ENCODE data around the gene GIMAP1.
A peak's percentile ranks its signal among the peaks of the same experiment; 100 is the strongest.
"Not testable (repeated sequence)": the region's sequence is repeated elsewhere in the genome, so short reads cannot be mapped to it uniquely, and the experiment has no call there.

GIMAP1 gene

DNA sequence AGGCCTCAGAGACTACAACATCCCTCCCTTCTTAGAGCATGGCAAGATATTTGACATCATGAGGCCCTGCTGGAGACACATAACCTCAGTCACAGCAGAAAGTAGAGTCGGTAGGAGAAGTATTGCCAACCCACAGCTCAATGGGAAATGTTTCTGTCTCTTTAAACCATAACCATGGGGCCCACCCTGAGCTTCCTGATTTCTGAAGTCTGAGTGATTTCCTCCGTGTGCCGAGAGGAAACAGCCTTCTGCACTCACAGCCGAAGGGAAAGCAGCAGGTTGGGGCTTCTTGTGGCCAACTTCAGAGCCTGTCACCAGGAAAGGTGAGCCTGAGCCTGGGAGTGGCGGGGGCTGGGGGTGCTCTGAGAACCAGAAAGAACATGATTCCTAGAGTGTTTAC, at the start of gene GIMAP1:
GIMAP1 (plus strand) TSS at position 246 of the 400 bp plus-strand sequence. CDS start 2,435 bp downstream, outside the sequence.
- no peak for DNase-seq

DNA sequence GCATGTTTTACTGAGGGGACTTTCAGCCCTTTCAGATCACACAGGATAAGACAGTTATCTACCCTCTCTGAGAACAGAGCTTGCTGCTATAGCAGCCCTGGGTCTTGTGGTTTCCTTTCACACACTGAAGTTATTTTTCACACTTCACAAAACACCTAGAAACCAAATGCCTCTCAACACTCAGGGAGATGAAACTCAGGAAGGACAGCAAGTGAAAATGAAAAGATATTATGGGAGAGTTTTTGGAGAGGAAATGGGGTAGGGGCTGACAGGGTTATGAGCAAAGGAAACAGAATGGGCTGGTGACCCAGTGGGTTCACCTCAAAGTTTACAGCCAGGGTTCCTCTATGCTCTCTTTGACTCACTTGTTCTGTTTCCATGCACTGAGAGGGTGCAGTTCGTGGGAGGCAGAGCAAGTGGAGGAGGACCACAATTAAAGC, 47.9 kb upstream of the GIMAP1 start:
- peak; percentile 48 for DNase-seq

DNA sequence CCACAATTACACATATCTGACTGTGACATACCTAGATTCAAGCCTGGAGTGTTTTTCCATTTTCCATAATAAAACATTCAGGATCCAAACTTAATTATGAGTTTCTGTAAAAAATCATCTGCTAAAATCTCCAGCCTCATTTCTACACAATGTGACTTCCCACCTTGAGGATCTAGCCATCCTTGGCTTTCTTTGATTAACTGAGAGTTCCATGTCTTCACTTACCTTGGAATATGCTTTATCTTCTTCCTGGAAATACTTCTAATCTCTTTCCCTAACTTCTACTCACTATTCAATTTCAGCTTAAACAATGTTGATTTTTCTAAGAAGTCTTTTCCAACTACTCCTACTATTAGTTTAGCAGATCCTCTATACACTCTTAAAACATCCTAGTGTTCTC, 47.4 kb upstream of the GIMAP1 start:
- no peak for DNase-seq

GRCh38 chr7:150671798-150672585, 44.4 kb upstream of the GIMAP1 start:
- DNase-seq, result not testable (repeated sequence)

DNA sequence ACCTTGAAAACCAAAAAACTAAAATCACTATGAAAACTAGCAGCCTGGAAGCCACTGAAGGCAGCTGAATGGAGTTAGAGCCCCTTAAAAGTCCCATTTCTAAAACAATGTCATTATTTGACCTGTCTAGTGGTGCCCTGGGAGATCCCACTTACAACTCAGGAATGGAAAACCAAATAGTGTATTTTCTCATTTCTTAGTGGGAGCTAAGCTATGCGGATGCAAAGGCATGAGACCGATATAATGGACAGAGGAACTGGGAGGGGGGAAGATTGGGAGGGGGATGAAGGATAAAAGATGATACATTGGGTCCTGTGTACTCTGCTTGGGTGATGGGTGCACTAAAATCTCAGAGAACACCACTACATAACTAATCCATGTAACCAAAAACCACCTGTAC, 40.7 kb upstream of the GIMAP1 start:
- DNase-seq, result no peak

DNA sequence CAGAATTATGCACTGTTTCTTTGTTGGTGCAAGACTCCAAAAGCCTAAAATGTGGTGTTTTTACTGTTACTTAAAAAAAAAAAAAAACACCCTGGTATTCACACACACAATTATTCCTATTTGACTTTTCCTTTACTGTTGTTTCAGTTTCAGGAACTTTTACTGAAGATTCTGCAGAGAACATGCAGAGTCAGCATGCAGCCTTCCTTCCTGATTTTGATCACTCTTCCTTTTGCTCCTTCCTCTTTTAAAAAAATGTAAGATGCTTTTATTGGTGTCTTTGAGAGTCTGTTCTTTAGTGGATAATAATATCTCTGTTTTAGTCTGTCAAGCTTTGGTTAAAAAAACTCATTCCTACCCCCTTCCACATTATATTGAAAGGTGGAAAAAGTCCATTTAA, 40.1 kb upstream of the GIMAP1 start:
- DNase-seq, result not testable (repeated sequence)

DNA sequence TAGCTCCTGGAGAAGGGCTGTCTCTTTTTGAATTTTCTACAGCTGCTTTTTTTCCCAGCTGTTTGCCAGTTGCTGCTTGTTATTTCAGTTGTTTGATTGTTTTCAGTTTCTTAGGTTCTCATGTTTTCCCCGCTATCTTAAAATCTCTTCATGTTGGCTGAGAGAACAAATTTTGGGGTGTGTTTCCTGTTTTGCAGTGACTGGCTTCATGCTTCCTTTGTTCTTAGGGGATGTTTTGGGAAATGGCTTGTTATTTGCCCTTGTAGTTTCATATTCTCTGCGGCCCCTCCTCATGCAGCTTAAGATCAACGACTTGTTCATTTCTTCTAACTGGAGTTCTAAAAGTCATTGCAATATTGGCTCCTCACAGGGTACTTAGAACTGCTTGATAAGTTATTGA, 39.6 kb upstream of the GIMAP1 start:
- DNase-seq, result not testable (repeated sequence)

GRCh38 chr7:150678601-150679000, 37.8 kb upstream of the GIMAP1 start:
- peak; percentile 48 for DNase-seq

- DNase-seq, result not testable (repeated sequence)
Measured at GRCh38 chr7:150680364-150680763, 36.0 kb upstream of the GIMAP1 start.

DNA sequence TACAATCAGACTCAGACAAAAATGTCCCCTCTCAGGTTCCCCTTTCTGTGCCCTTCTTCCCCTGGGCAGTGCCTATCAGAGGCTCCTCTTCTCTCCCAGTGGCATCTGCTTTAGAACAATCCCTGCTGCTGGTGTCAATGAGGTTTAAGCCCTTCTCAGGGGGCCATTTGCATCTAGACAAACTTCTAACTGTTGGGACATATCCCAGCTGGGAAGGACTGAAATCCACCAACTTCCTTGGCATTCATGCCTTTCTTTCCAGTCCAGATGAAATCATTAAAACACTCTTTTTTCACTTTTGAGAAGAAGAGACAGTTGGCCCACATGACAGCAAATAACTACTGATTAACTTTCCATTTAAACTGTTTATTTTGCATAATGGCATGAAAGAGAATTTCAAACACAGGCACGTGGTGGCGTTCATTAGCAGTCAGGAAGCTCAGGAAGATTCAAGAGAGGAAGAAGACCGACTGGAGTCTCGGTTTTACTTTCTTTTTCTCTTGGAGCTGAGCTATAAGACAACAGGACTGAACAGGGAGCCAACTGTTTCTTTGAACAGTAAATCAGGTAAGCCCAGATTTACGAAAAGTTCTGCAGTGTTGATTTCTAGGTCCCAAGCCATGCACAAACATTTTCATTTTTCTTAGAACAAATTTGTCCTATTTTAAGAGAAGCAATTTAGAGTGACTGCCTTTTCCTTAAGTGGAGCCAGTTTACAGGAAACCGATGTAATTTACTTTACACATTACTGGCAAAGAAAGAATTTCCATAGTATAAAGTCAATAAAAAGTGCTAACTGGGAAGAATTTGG, 31.0 kb upstream of the GIMAP1 start, which contains the start of gene GIMAP2:
GIMAP2 (plus strand) TSS at position 488 of the 811 bp plus-strand sequence. CDS start 1,354 bp downstream, outside the sequence.
- DNase-seq, result no peak

DNA sequence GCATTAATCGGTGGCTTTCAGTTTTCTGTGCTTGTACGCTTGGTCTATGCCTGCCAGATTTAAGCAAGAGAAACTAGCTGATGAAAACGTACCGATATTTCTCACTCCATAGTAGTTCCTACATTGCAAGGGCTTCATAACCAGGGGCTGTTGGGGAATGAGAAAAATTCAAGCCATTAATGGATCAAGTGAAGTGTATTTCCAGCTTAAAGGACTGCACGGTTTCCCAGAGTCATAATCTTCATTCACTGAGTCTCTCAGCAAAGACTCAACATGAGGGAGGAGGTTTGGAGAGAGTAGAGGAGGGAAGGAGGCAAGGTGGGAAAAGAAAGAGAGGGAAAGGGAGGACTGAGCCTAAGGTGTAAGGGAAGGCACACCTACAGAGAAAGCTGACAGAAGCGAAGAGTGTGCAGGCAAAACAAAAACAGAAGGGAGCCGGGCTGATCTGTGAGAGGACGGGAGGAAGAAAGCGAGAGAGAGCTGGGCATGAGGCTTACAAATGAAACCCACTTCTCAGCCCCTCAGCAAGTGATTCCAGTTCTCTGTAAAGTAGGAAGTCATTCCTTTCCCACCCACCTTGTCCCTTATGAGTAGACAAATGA, 30.3 kb upstream of the GIMAP1 start:
- no peak for DNase-seq

- no peak for DNase-seq
Measured at GRCh38 chr7:150688630-150689029, 27.8 kb upstream of the GIMAP1 start.

DNA sequence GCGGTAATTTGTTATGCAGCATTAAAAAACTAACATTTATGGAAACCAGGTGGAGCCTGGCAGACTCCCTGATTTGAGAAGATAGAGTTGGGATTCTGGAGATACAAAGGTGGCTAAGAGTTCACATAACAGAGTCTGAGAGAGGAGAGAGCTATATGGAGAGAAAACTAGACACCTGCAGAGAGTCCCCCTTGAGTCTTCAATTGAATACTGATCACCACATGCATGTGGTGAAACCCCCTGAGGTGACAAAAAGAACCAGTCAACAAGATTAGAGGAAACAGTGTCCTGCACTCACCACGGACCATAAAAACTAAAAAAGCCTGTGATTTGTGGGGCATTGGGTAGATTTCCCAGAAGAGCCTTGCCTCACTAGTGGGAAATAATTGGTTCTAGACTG, 20.8 kb upstream of the GIMAP1 start:
- DNase-seq, result no peak

DNA sequence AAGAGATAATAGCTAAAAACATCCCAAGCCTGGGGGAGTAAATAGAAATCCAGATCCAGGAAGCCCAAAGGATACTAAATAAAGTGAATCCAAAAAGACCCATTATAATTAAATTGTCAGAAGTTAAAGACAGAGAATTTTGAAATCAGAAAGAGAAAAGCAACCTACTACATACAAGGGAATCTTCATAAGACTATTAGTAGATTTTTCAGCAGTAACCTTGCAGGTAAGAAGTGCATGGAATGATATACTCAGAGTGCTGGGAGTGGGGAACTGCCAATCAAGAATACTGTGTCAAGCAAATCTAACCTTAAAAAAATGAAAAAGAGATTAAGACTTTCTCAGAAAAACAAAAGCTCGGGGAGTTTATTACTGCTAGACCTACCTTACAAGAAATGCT, 13.2 kb upstream of the GIMAP1 start:
- no peak for DNase-seq

- DNase-seq, result no peak
Measured at GRCh38 chr7:150715293-150715692, 1.1 kb upstream of the GIMAP1 start.

GRCh38 chr7:150715738-150716137, 675 bp upstream of the GIMAP1 start:
- DNase-seq, result no peak

GRCh38 chr7:150716939-150717338, 526 bp downstream of the GIMAP1 start:
- no peak for DNase-seq

- DNase-seq, result no peak
Measured at GRCh38 chr7:150717814-150718420, 1.5 kb downstream of the GIMAP1 start.

DNA sequence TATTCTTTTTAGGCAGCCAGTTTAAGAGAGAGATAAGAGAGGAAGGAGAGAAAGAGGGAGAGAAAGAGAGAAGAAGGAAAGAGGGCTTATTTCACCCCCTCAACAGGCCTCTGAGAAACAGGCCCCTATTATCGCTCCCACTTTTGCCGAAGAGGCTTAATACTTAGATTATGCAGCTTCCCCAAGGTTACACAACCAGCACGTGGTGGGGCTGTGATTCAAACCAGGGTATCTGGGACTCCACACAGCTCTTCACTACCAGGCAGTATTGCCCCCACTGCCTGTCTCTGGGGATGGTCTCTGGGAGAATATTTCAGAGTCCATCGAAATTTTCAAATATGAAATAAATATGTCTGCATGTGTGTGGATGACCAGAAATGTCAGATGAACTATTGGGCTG, 3.0 kb downstream of the GIMAP1 start:
- DNase-seq, result no peak

DNA sequence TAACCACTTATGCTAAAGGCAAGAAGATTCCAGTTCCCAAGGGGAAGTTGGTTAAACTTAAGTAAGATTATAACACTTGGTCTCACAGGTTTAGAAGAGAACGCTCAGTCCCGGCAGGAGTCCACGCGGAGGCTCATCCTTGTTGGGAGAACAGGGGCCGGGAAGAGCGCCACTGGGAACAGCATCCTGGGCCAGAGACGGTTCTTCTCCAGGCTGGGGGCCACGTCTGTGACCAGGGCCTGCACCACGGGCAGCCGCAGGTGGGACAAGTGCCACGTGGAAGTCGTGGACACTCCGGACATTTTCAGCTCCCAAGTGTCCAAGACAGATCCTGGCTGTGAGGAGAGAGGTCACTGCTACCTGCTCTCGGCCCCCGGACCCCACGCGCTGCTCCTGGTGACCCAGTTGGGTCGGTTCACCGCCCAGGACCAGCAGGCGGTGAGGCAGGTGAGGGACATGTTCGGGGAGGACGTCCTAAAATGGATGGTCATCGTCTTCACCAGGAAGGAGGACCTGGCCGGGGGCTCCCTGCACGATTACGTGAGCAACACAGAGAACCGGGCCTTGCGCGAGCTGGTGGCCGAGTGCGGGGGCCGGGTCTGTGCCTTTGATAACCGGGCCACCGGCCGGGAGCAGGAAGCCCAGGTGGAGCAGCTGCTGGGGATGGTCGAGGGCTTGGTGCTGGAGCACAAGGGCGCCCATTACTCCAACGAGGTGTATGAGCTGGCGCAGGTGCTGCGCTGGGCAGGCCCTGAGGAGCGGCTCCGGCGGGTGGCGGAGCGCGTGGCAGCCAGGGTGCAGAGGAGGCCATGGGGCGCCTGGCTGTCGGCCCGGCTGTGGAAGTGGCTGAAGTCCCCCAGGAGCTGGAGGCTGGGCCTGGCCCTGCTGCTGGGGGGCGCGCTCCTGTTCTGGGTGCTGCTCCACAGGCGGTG, 3.8 kb downstream of the GIMAP1 start:
- DNase-seq, result no peak

DNA sequence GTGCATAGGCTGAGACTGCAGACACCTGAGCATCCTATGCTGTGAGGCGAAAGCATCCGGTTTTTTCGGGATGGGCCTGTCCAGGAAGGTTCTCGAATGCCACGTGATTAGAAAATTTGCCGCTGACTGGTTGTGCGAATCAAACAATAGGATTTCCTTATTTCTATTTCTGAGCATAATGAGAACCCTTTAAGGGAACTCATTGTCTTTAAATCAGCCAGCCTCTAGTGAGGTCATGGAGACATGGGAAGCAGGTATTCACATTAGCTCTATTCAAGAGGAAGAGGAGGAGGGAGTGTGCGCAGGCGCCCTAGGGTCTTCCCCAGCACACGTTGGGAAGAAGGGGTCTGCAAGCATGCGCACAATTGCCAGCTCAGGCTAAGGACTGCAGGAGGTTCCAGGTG, 5.6 kb downstream of the GIMAP1 start:
- DNase-seq, result no peak

- no peak for DNase-seq
Measured at GRCh38 chr7:150722431-150722931, 6.1 kb downstream of the GIMAP1 start.
